ENCODE results near the gene LOXL1. TPM values are rescaled to one million over a fixed set of nuclear protein-coding genes. Genes with fewer than 3 reads are reported as not detected.
A peak's percentile ranks its signal among the peaks of the same experiment; 100 is the strongest.

The LOXL1 gene
- total and polyA plus RNA-seq, 9 of the 15 experiments (the other 6 are each of a cell fraction or from before 2014, with no cell fraction given), result 0.14 TPM; not detected in 8

DNA sequence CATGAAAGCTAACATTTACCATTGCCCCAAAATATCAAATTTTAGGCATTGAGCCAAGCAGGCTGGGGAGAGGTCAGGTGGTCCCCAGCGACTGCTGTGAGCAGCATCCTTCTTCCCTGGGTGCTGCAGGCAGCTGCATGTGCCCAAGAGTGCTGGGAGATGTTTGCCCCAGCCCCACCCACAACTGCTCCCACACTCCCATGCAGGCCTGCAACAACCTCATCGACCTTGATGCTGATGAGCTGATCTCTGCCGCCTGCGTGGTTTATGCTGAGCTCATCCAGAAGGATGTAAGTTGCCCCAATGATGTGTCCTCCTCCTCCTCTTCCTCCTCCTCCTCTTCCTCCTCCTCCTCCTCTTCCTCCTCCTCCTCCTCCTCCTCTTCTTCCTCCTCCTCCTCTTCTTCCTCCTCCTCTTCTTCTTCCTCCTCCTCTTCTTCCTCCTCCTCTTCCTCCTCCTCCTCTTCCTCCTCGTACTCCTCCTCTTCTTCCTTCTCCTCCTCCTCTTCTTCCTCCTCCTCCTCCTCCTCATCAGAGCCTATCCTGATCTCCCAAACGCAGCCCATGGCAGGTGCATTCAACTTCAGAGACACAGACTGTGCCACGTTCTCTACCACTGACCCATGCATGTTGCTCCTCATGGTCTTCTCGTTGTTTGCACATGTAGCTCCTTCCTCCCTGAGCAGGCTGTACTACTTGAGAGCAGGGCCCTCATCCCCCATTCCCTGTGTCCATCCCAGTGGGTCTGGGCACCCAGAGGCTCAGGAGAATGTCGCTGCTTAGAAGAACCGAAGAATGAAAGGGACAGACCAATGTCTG is 37.8 kb upstream of the LOXL1 start:
- H3K4me1 ChIP-seq (replicated peaks in 1 of 2; ENCODE audit: control insufficient read depth in 2 of 2, insufficient read depth in 2 of 2, low read length in 2 of 2), result no peaks in the 10 kb centered on the region
- FAIRE-seq (no peak), ATAC-seq (no peak), DNase-seq (ENCODE audit: extremely low read depth in 1 of 4, low spot score in 3 of 4) (no peak)
- no TSS peak for BruUV-seq (replicated peaks)
- CTCF ChIA-PET (ENCODE audit: low intra/inter-chr PET ratio), result no interaction called here
- in situ Hi-C loops (cut with MboI) (no loop called here), intact Hi-C loops (cut with micrococcal nuclease) (no loop called here)
- H4K20me1 ChIP-seq (replicated peaks; ENCODE audit: control insufficient read depth, insufficient read depth, low read length), result 0 out of 2 replicates have a peak, but pooled peaks cover 6% of the 10 kb centered on the region
- no peak for TF ChIP-seq ZKSCAN1 (IDR thresholded peaks at IDR 0.05; ENCODE audit: low read depth, low read length)
- peak; percentile 94 for TF ChIP-seq ZNF263 (CRISPR knock-in tag; IDR thresholded peaks at IDR 0.05; ENCODE audit: borderline replicate concordance)
- H3K36me3 ChIP-seq (ENCODE audit: control insufficient read depth, insufficient read depth, low read length), result no peaks in the 10 kb centered on the region
- H3K4me3 ChIP-seq, result no peak overlapping the region
- no peak overlapping the region for H3K9ac ChIP-seq (ENCODE audit: insufficient read depth in 1 of 2, low read depth in 2 of 2, low read length in 2 of 2)
- WGBS (ENCODE audit: insufficient coverage, low coverage, missing lambda C conversion rate), result 0% methylated on average over 9 of the region's 10 CpGs
- no peaks in the 10 kb centered on the region for H3K9me3 ChIP-seq (replicated peaks; ENCODE audit: control insufficient read depth, insufficient read depth, low read depth, low read length)
- POLR2A ChIA-PET, result interaction anchor here (0.6 to 1.2 kb wide), 2 partner anchors 16 to 67 kb away, joined by 3 read pairs; no protein-coding TSS in a partner anchor
- H3K9me1 ChIP-seq (ENCODE audit: control insufficient read depth, insufficient read depth, low read length), result no peaks in the 10 kb centered on the region
- no peaks in the 10 kb centered on the region for H3K79me2 ChIP-seq (ENCODE audit: control insufficient read depth, insufficient read depth, low read length)
- no peak overlapping the region for H3K4me2 ChIP-seq (ENCODE audit: insufficient read depth, low read length)
- no peaks in the 10 kb centered on the region; a peak in 3 of 5 replicates for H3K27me3 ChIP-seq (ENCODE audit: control insufficient read depth in 2 of 2, insufficient read depth in 2 of 2, low read length in 2 of 2)
- H2AFZ ChIP-seq (ENCODE audit: low read depth, low read length), result no peak overlapping the region
- H3K27ac ChIP-seq (ENCODE audit: extremely low read depth, low read depth, low read length), result no peak overlapping the region

DNA sequence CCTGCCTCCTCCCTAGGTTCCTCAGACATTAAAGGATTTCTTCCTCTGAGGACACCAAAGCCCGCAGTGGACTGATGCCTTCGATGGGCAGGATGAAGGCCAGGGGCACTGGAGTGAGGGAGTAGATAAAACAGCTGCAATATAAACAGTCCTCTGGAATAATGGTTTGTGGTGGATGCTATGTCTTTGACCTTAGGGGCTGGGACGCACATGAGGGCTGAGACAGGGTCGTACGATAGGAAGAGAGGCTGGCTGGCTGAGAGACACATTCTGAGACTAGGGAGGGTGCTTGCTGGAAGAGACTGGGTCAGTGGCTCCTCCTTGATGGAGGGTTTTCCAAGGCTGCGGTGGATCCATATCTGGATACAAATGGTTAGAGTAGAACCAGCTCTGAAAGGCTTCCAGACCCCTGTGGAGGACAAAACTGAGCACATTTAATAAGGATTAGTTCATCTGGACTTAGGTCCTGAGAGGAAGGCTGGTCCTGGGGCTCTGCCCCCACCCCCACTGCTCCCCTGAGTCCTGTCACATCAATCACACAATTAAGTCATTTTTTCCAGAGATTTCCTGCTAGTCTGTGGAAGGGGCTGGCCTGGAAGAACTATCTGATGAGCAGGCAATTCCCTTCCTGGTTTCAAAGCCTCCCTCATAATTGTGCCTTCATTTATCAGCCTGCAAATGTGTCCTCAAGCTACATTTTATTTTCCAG is 37.1 kb upstream of the LOXL1 start:
- Histone ChIP-seq H2AFZ (ENCODE audit: low read depth, low read length) (no peak overlapping the region), H3K79me2 (ENCODE audit: control insufficient read depth, insufficient read depth, low read length) (no peaks in the 10 kb centered on the region), H4K20me1 (replicated peaks; ENCODE audit: control insufficient read depth, insufficient read depth, low read length) (0 out of 2 replicates have a peak, but pooled peaks cover 6% of the 10 kb centered on the region), H3K27me3 (ENCODE audit: control insufficient read depth in 2 of 2, insufficient read depth in 2 of 2, low read length in 2 of 2) (peaks cover 0 to 3% of the 10 kb centered on the region in 2 experiments; a peak in 2 of 5 replicates), H3K9me3 (replicated peaks; ENCODE audit: control insufficient read depth, insufficient read depth, low read depth, low read length) (no peaks in the 10 kb centered on the region), H3K36me3 (ENCODE audit: control insufficient read depth, insufficient read depth, low read length) (no peaks in the 10 kb centered on the region), H3K4me1 (replicated peaks in 1 of 2; ENCODE audit: control insufficient read depth in 2 of 2, insufficient read depth in 2 of 2, low read length in 2 of 2) (no peaks in the 10 kb centered on the region), H3K4me3 (no peak overlapping the region), H3K27ac (ENCODE audit: extremely low read depth, low read depth, low read length) (no peak overlapping the region), H3K4me2 (ENCODE audit: insufficient read depth, low read length) (no peak overlapping the region), H3K9me1 (ENCODE audit: control insufficient read depth, insufficient read depth, low read length) (no peaks in the 10 kb centered on the region), H3K9ac (ENCODE audit: insufficient read depth in 1 of 2, low read depth in 2 of 2, low read length in 2 of 2) (no peak overlapping the region)
- intact Hi-C loops (cut with micrococcal nuclease) (no loop called here), in situ Hi-C loops (cut with MboI) (no loop called here)
- 0% methylated on average over 6 of the region's 6 CpGs for WGBS (ENCODE audit: insufficient coverage, low coverage, missing lambda C conversion rate)
- ChIA-PET POLR2A (no interaction called here), CTCF (ENCODE audit: low intra/inter-chr PET ratio) (no interaction called here)
- FAIRE-seq (no peak), ATAC-seq (no peak), DNase-seq (ENCODE audit: extremely low read depth in 1 of 4, low spot score in 3 of 4) (no peak)
- no TSS peak for BruUV-seq (replicated peaks)
- TF ChIP-seq ZNF445 (CRISPR knock-in tag; IDR thresholded peaks at IDR 0.05; ENCODE audit: low read depth) (no peak), FUS (optimal IDR thresholded peaks at IDR 0.05; ENCODE audit: low read depth, low read length) (no peak), ZBTB8A (IDR thresholded peaks at IDR 0.05; ENCODE audit: partially characterized antibody) (no peak), ARHGAP35 (IDR thresholded peaks at IDR 0.05; ENCODE audit: partially characterized antibody) (no peak), ELF4 (CRISPR knock-in tag; IDR thresholded peaks at IDR 0.05) (no peak), BRF1 (IDR thresholded peaks at IDR 0.05; ENCODE audit: borderline replicate concordance, extremely low read depth, insufficient read length) (no peak), ZBTB17 (CRISPR knock-in tag; IDR thresholded peaks at IDR 0.05) (no peak), SMC3 (conservative IDR thresholded peaks at IDR 0.05; ENCODE audit: insufficient read depth, low read depth, low read length) (no peak)
- TF ChIP-seq, protein P1, sequence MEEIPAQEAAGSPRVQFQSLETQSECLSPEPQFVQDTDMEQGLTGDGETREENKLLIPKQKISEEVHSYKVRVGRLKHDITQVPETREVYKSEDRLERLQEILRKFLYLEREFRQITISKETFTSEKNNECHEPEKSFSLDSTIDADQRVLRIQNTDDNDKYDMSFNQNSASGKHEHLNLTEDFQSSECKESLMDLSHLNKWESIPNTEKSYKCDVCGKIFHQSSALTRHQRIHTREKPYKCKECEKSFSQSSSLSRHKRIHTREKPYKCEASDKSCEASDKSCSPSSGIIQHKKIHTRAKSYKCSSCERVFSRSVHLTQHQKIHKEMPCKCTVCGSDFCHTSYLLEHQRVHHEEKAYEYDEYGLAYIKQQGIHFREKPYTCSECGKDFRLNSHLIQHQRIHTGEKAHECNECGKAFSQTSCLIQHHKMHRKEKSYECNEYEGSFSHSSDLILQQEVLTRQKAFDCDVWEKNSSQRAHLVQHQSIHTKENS (CRISPR knock-in tag; IDR thresholded peaks at IDR 0.05), result no peak
- TF ChIP-seq, protein P2, sequence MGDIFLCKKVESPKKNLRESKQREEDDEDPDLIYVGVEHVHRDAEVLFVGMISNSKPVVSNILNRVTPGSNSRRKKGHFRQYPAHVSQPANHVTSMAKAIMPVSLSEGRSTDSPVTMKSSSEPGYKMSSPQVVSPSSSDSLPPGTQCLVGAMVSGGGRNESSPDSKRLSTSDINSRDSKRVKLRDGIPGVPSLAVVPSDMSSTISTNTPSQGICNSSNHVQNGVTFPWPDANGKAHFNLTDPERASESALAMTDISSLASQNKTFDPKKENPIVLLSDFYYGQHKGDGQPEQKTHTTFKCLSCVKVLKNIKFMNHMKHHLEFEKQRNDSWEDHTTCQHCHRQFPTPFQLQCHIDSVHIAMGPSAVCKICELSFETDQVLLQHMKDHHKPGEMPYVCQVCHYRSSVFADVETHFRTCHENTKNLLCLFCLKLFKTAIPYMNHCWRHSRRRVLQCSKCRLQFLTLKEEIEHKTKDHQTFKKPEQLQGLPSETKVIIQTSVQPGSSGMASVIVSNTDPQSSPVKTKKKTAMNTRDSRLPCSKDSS (IDR thresholded peaks at IDR 0.05; ENCODE audit: low read depth, partially characterized antibody), result no peak

All from K562 (cell line).